Measurements from ENCODE around the gene LDLR.

GRCh38 chr19:11176466-11177193 lies 87.4 kb downstream of the LDLR start:
- TF ChIP-seq POLR2A (IDR thresholded peaks at IDR 0.05; ENCODE audit: extremely low read depth, insufficient read length) (no peak), CTCF (IDR thresholded peaks at IDR 0.05; ENCODE audit: low read depth, low read length) (no peak), MAX (IDR thresholded peaks at IDR 0.05; ENCODE audit: low read depth, low read length) (no peak)

All from NB4 (cell line).